Retina (tissue), 1 donor: ENCODE data around the gene SLITRK3.
"Not testable (repeated sequence)": the region's sequence is repeated elsewhere in the genome, so short reads cannot be mapped to it uniquely, and the experiment has no call there.

ENCODE experiments used
- DNase-seq: peaks from one replicate; pipeline ENCODE4 v3.0.0-alpha.2; 2016

The SLITRK3 gene

GRCh38 chr3:165188452-165188851, 7.7 kb downstream of the SLITRK3 start:
- DNase-seq: no peak

- peak; percentile 65 for DNase-seq
Measured at GRCh38 chr3:165185707-165186327, 10.4 kb downstream of the SLITRK3 start.

GRCh38 chr3:165181556-165181955, 14.6 kb downstream of the SLITRK3 start:
- no peak for DNase-seq

GRCh38 chr3:165170236-165170635, 25.9 kb downstream of the SLITRK3 start:
- no peak for DNase-seq

- DNase-seq: no peak
Measured at GRCh38 chr3:165169368-165169767, 26.8 kb downstream of the SLITRK3 start.

- no peak for DNase-seq
Measured at GRCh38 chr3:165162883-165163282, 33.3 kb downstream of the SLITRK3 start.

- no peak for DNase-seq
Measured at GRCh38 chr3:165159760-165160421, 36.3 kb downstream of the SLITRK3 start.

GRCh38 chr3:165158011-165158410, 38.2 kb downstream of the SLITRK3 start:
- no peak for DNase-seq

GRCh38 chr3:165156757-165157420, 39.3 kb downstream of the SLITRK3 start:
- no peak for DNase-seq

GRCh38 chr3:165148876-165149441, 47.2 kb downstream of the SLITRK3 start:
- no peak for DNase-seq

- DNase-seq: no peak
Measured at GRCh38 chr3:165144271-165144670, 51.9 kb downstream of the SLITRK3 start.

- not testable (repeated sequence) for DNase-seq
Measured at GRCh38 chr3:165139918-165140317, 56.3 kb downstream of the SLITRK3 start.
